Measurements from ENCODE around the gene SLC25A11.

The SLC25A11 gene

DNA sequence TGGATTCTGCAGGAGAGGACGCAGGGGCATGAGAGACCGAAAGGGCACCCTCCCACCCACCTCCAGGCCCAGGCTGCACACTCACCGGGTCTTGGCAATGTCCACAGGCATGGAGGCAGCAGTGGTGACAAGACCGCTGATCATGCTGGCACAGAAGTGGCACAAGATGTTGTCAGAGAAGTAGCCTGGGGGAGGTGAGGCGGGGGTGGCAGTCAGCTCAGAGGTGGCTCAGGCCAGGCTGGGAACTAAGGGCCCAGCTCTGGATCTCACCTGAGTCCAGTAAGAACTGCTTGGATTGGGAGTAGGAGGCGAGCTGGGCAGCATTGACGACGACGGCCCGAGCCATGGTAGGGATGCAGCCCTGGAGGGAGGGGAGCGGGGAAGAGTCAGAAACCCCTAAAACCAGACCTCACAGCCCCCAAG lies 1.8 kb downstream of the SLC25A11 start:
- no peak overlapping the region for H3K4me3 ChIP-seq (ENCODE audit: low read depth, low read length)
- TF ChIP-seq, protein P1, sequence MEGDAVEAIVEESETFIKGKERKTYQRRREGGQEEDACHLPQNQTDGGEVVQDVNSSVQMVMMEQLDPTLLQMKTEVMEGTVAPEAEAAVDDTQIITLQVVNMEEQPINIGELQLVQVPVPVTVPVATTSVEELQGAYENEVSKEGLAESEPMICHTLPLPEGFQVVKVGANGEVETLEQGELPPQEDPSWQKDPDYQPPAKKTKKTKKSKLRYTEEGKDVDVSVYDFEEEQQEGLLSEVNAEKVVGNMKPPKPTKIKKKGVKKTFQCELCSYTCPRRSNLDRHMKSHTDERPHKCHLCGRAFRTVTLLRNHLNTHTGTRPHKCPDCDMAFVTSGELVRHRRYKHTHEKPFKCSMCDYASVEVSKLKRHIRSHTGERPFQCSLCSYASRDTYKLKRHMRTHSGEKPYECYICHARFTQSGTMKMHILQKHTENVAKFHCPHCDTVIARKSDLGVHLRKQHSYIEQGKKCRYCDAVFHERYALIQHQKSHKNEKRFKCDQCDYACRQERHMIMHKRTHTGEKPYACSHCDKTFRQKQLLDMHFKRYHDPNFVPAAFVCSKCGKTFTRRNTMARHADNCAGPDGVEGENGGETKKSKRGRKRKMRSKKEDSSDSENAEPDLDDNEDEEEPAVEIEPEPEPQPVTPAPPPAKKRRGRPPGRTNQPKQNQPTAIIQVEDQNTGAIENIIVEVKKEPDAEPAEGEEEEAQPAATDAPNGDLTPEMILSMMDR (IDR thresholded peaks at IDR 0.05; ENCODE audit: borderline replicate concordance, insufficient read depth, low read depth, low read length): no peak

DNA sequence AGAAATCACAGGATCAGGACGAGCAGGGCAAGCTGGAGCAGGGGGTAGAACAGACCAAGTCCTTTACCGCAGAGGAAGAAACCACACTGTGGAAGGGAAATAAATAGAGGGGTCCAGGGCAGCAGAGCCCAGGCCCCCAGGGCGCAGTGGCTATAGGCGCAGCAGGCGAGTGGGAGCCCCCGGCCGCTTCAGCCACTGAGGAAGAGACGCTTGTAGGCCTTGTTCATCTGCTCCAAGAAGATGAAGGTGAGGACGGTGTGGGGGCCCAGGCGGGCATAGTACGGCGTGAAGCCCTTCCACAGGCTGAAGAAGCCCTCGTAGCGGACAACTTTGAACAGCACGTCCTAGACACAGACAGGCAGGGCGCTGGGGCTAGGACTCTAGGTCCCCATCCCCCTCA lies 2.3 kb downstream of the SLC25A11 start:
- no peak overlapping the region for H3K4me3 ChIP-seq (ENCODE audit: low read depth, low read length)
- TF ChIP-seq, protein P1 (IDR thresholded peaks at IDR 0.05; ENCODE audit: borderline replicate concordance, insufficient read depth, low read depth, low read length): no peak

- TF ChIP-seq, protein P1 (IDR thresholded peaks at IDR 0.05; ENCODE audit: borderline replicate concordance, insufficient read depth, low read depth, low read length): no peak
- H3K4me3 ChIP-seq (ENCODE audit: low read depth, low read length): no peak overlapping the region
Measured at GRCh38 chr17:4936436-4936835, 3.4 kb downstream of the SLC25A11 start.

DNA sequence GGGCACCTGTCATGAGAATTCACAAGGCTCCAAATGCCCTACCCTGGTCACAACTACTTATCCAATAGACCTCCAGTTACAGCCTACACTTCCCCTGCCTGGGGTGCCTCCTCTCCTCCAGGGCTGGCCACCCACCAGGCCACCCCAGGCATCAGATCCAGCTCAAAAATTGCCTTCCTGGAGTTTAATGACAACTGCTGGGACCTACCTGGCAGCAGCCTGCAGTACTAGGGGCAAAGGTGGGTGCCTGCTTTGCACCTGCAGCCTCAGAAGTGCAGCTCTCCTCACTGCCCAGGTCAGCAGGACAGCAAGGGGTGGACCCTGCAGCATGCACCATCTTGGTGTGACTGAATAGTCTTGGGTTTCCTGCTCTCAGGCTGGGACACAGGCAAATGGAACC lies 4.2 kb downstream of the SLC25A11 start:
- H3K4me3 ChIP-seq (ENCODE audit: low read depth, low read length): no peak overlapping the region
- TF ChIP-seq, protein P1 (IDR thresholded peaks at IDR 0.05; ENCODE audit: borderline replicate concordance, insufficient read depth, low read depth, low read length): no peak

- TF ChIP-seq, protein P1 (IDR thresholded peaks at IDR 0.05; ENCODE audit: borderline replicate concordance, insufficient read depth, low read depth, low read length): no peak
- no peak overlapping the region for H3K4me3 ChIP-seq (ENCODE audit: low read depth, low read length)
Measured at GRCh38 chr17:4934173-4934979, 5.5 kb downstream of the SLC25A11 start.

GRCh38 chr17:4933646-4934045 lies 6.2 kb downstream of the SLC25A11 start:
- H3K4me3 ChIP-seq (ENCODE audit: low read depth, low read length): no peak overlapping the region
- TF ChIP-seq, protein P1 (IDR thresholded peaks at IDR 0.05; ENCODE audit: borderline replicate concordance, insufficient read depth, low read depth, low read length): no peak

GRCh38 chr17:4932756-4933155 lies 7.1 kb downstream of the SLC25A11 start:
- TF ChIP-seq, protein P1 (IDR thresholded peaks at IDR 0.05; ENCODE audit: borderline replicate concordance, insufficient read depth, low read depth, low read length): no peak
- no peak overlapping the region for H3K4me3 ChIP-seq (ENCODE audit: low read depth, low read length)

Measured in GM12875 (cell line).